GM12864 (cell line): Measurements from ENCODE around the gene ZNF573.
A peak's percentile ranks its signal among the peaks of the same experiment; 100 is the strongest.

Source experiments
- DNase-seq: peaks from one replicate; pipeline ENCODE4 v3.0.0-alpha.2; 2011; ENCODE audit warnings: low read depth
- H3K4me3 ChIP-seq: 2 replicates; pipeline ENCODE4 v1.5.1; 2011; ENCODE audit warnings: mild to moderate bottlenecking, low read depth, low read length, control low read depth
- TF ChIP-seq, protein P1 (sequence below): IDR thresholded peaks from 2 replicates; pipeline ENCODE4 v1.5.1; 2011; ENCODE audit warnings: low read depth, mild to moderate bottlenecking, moderate library complexity, low read length, control low read depth, inconsistent platforms; ENCODE audit errors: missing control alignments

Gene ZNF573

DNA sequence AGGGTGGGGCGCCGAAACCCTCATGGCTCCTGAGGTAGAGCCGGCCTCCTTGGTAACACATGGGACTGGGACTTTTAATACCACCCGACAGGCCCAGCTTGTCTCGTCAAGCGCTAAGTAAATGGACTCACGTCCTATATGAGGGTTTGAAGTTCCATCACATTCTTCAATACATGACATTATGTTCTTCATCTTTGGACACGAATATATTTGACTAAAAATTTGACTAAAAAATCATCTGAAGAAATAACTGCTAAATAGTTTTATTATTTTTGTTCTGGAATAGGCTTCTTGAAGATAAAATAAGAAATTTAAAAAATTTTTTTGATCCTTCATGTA is 59.5 kb downstream of the ZNF573 start:
- no peak for DNase-seq
- TF ChIP-seq, protein P1, sequence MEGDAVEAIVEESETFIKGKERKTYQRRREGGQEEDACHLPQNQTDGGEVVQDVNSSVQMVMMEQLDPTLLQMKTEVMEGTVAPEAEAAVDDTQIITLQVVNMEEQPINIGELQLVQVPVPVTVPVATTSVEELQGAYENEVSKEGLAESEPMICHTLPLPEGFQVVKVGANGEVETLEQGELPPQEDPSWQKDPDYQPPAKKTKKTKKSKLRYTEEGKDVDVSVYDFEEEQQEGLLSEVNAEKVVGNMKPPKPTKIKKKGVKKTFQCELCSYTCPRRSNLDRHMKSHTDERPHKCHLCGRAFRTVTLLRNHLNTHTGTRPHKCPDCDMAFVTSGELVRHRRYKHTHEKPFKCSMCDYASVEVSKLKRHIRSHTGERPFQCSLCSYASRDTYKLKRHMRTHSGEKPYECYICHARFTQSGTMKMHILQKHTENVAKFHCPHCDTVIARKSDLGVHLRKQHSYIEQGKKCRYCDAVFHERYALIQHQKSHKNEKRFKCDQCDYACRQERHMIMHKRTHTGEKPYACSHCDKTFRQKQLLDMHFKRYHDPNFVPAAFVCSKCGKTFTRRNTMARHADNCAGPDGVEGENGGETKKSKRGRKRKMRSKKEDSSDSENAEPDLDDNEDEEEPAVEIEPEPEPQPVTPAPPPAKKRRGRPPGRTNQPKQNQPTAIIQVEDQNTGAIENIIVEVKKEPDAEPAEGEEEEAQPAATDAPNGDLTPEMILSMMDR, result no peak
- peak overlapping the region; percentile 81 for H3K4me3 ChIP-seq

DNA sequence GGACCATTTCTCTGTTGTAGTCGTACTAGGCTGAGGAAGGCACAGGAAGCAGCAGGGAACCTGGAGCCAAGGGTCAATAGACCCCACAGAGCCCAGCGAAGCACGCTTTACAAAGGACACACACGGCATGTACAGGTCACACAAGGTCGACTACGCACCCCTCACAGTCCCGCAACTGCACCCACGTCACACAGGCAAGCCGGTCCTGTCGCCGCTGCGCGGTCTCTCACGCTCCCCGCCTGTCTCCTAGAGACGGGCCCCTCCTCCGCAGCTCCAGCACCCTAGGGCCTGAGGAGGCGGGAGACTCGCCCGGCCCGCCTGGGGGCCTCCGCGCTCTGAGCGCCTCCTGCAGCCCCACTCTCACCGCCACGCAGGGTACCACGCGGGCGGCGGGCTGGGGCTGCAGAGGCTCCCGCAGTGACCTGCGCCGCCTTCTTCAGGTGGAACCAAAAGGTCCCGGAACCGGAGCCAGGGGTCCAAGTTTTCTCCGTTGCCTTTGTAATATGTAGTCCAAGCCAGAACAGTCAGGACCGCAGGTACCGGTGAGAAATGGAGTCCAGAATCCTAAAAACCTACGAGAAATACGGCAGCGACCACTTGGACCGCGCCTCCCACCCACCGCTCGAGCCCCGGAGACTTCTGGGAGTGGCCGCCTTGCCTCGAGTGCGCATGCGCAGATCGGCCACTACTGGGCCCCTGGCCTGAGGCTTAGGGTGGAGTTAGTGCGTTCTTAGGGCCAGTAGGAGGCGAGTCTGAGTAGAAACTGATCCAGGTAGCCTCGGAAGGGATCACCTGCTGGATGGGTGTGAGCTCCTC is 60.1 kb downstream of the ZNF573 start, which contains the start of gene ZNF607:
ZNF607 (minus strand) TSS at position 651 of the 816 bp plus-strand sequence. CDS start 8,143 bp downstream, outside the sequence.
- peak; percentile 79 for DNase-seq
- TF ChIP-seq, protein P1, result peak; percentile 66
- peak within 1 kb of the TSS; percentile 81 for H3K4me3 ChIP-seq

DNA sequence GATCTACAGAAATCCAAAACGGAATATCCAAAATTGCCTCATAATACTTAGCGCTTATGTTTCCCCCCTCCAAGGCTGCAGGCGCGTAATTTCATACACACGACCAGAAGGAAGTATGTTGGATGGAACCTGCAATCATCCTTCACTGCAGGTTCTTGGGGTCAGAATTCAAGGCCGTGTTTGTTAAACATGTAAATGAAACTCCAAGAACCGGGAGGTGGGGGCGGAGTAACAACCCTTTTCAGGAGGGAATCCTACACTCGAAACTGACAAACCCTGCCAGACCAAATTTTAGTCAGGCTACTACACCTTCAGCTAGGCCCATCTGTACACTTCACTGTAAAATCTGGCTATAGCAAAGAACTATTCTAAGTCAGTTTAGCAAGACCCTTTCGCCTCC is 61.1 kb downstream of the ZNF573 start:
- TF ChIP-seq, protein P1, result no peak
- H3K4me3 ChIP-seq, result peak overlapping the region; percentile 81
- DNase-seq, result no peak

DNA sequence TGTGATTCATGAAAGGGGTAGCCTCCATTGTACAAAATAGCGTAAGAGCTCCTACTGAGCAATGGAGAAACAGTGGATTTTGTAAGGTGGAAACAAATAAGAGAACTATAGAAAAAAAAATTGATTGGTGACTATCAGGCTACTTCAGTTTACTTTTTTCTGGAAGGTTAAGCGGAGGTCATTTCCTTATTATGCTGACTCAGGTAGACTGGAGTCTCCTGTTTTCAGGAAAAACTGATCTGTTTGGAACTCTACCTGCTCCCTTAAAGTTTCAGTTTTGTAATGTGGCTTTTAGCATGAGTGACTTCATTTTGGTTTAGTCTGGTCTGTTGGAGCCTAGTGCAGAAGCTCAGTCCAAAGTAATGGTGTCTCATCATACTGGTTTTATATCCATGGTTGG is 63.2 kb downstream of the ZNF573 start:
- DNase-seq, result no peak
- no peak overlapping the region for H3K4me3 ChIP-seq
- TF ChIP-seq, protein P1, result no peak

DNA sequence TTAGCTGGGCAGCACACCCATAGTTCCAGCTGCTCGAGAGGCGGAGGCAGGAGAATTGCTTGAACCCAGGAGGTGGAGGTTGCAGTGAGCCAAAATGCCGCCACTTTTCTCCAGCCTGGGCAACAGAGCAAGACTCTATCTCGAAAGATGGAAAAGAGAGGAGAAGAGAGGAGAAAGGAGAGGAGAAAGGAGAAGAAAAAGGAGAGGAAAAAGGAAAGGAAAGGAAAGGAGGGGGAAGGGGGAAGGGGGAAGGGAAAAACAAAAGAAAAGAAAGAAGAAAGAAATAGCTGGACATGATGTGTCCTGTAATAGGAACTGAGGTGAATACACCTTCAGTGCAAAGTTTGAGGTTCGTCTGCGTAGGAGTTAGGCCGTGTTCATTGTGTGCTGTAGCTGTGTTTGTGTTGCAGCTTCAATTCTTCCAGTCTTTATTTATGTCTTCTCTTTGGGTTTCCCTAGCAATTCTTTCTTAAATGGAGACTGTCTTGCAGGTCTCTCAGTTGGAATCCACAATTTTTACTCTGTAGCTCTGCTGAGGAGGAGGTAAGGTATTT is 73.3 kb downstream of the ZNF573 start:
- TF ChIP-seq, protein P1, result no peak
- no peak for DNase-seq
- H3K4me3 ChIP-seq, result no peak overlapping the region

DNA sequence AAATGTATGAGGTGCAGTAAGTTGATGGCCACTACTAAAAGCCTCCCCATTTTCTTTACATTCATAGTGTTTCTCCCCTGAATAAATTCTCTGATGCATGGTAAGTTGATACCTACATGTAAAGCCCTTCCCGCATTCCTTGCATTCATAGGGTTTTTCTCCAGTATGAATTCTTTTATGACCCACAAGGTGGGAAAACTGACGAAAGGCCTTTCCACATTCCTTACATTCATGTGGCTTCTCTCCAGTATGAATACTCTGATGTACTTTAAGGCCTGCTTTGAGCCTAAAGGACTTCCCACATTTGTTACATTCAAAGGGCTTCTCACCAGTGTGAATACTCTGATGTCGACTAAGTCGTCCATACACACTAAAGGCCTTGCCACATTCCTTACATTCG is 80.3 kb downstream of the ZNF573 start:
- H3K4me3 ChIP-seq, result no peak overlapping the region
- no peak for DNase-seq
- TF ChIP-seq, protein P1, result no peak

DNA sequence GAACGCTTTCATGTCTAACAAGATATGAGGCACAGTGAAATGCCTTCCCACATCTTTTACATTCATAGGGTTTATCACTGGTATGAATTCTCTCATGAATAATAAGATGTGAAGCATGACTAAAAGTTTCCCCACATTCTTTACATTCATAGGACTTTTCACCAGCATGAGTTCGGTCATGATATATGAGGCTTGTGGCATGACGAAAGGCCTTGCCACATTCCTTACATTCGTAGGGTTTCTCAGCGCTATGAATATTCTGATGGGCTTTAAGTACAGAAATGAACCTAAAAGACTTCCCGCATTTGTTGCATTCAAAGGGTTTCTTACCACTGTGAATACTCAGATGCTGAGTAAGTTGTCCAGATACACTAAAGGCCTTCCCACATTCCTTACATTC is 81.2 kb downstream of the ZNF573 start:
- TF ChIP-seq, protein P1, result no peak
- H3K4me3 ChIP-seq, result no peak overlapping the region
- no peak for DNase-seq
